ENCODE results near the gene GRIK2.
"Not testable (repeated sequence)": the region's sequence is repeated elsewhere in the genome, so short reads cannot be mapped to it uniquely, and the experiment has no call there.

The GRIK2 gene

GRCh38 chr6:101541894-101542293, 148.4 kb downstream of the GRIK2 start:
- DNase-seq = no peak

GRCh38 chr6:101543796-101544195, 150.3 kb downstream of the GRIK2 start:
- DNase-seq = no peak

- DNase-seq = no peak
Measured at GRCh38 chr6:101544286-101544685, 150.8 kb downstream of the GRIK2 start.

GRCh38 chr6:101545191-101545590, 151.7 kb downstream of the GRIK2 start:
- DNase-seq = no peak

- no peak for DNase-seq
Measured at GRCh38 chr6:101550451-101550850, 156.9 kb downstream of the GRIK2 start.

- DNase-seq = no peak
Measured at GRCh38 chr6:101554231-101554630, 160.7 kb downstream of the GRIK2 start.

GRCh38 chr6:101558712-101559111, 165.2 kb downstream of the GRIK2 start:
- no peak for DNase-seq

GRCh38 chr6:101572627-101573026, 179.1 kb downstream of the GRIK2 start:
- DNase-seq = no peak

- no peak for DNase-seq
Measured at GRCh38 chr6:101577091-101577490, 183.6 kb downstream of the GRIK2 start.

GRCh38 chr6:101578306-101578705, 184.8 kb downstream of the GRIK2 start:
- DNase-seq = no peak

- no peak for DNase-seq
Measured at GRCh38 chr6:101582792-101583191, 189.3 kb downstream of the GRIK2 start.

- DNase-seq = no peak
Measured at GRCh38 chr6:101585501-101585900, 192.0 kb downstream of the GRIK2 start.

- no peak for DNase-seq
Measured at GRCh38 chr6:101588343-101588742, 194.8 kb downstream of the GRIK2 start.

- DNase-seq = no peak
Measured at GRCh38 chr6:101595276-101595675, 201.8 kb downstream of the GRIK2 start.

- DNase-seq = no peak
Measured at GRCh38 chr6:101597693-101598092, 204.2 kb downstream of the GRIK2 start.

GRCh38 chr6:101605426-101605825, 211.9 kb downstream of the GRIK2 start:
- no peak for DNase-seq

- DNase-seq = no peak
Measured at GRCh38 chr6:101605874-101606273, 212.4 kb downstream of the GRIK2 start.

GRCh38 chr6:101607111-101607690, 213.7 kb downstream of the GRIK2 start:
- no peak for DNase-seq

GRCh38 chr6:101608703-101609102, 215.2 kb downstream of the GRIK2 start:
- DNase-seq = no peak

- no peak for DNase-seq
Measured at GRCh38 chr6:101613556-101613955, 220.0 kb downstream of the GRIK2 start.

- no peak for DNase-seq
Measured at GRCh38 chr6:101614774-101615173, 221.3 kb downstream of the GRIK2 start.

GRCh38 chr6:101626269-101626668, 232.8 kb downstream of the GRIK2 start:
- no peak for DNase-seq

- no peak for DNase-seq
Measured at GRCh38 chr6:101630941-101631340, 237.4 kb downstream of the GRIK2 start.

GRCh38 chr6:101633081-101633480, 239.6 kb downstream of the GRIK2 start:
- DNase-seq = no peak

GRCh38 chr6:101638865-101639264, 245.4 kb downstream of the GRIK2 start:
- not testable (repeated sequence) for DNase-seq

GRCh38 chr6:101640131-101640530, 246.6 kb downstream of the GRIK2 start:
- no peak for DNase-seq
